Kidney (tissue), 14 donors: ENCODE data around the gene MPHOSPH8. TPM values are rescaled to one million over a fixed set of nuclear protein-coding genes. Genes with fewer than 3 reads are reported as not detected.

Experiments
- DNase-seq, 5 donors: peaks; one replicate each; pipeline ENCODE4 v3.0.0-alpha.2; 2013 to 2020
- FAIRE-seq: peaks from 2 replicates; lab custom pipeline; 2012; peaks lifted over from hg19 to GRCh38; lab: Jason Lieb, UNC
- H3K27ac ChIP-seq, 2 donors: one replicate each; pipeline ENCODE4 v1.7.0; 2013; ENCODE audit warnings: low read depth in 2 of 2, low read length in 2 of 2, inconsistent platforms in 1 of 2
- H3K27me3 ChIP-seq: one replicate; pipeline ENCODE4 v1.7.1; 2013; ENCODE audit warnings: low read length, inconsistent platforms; ENCODE audit not compliant: control insufficient read depth, insufficient read depth
- H3K36me3 ChIP-seq, 3 donors: one replicate each; pipeline versions ENCODE4 v1.7.0 to v1.7.1; 2013; ENCODE audit warnings: low read length in 3 of 3, control low read depth in 1 of 3, inconsistent platforms in 1 of 3; ENCODE audit not compliant: insufficient read depth in 3 of 3, control insufficient read depth in 2 of 3
- H3K4me1 ChIP-seq, 3 donors: one replicate each; pipeline versions ENCODE4 v1.7.0 to v1.7.1; 2013; ENCODE audit warnings: low read length in 3 of 3, inconsistent platforms in 1 of 3, low read depth in 1 of 3; ENCODE audit not compliant: control insufficient read depth in 2 of 3, insufficient read depth in 2 of 3
- H3K4me3 ChIP-seq, 3 donors: one replicate each; pipeline versions ENCODE4 v1.7.0 to v1.8.1; 2013; ENCODE audit warnings: low read length in 3 of 3, control low read depth in 1 of 3, inconsistent platforms in 1 of 3
- H3K9ac ChIP-seq, 3 donors: one replicate each; pipeline versions ENCODE4 v1.7.0 to v1.7.1; 2013; ENCODE audit warnings: low read length in 3 of 3, control low read depth in 1 of 3, inconsistent platforms in 1 of 3
- H3K9me3 ChIP-seq, 3 donors: one replicate each; pipeline versions ENCODE4 v1.7.0 to v1.7.1; 2013; ENCODE audit warnings: low read length in 3 of 3, control low read depth in 1 of 3, inconsistent platforms in 1 of 3; ENCODE audit not compliant: control insufficient read depth in 2 of 3, insufficient read depth in 1 of 3
- CTCF ChIP-seq: IDR thresholded peaks from 3 replicates; pipeline ENCODE4 v1.5.1; 2012; ENCODE audit warnings: mild to moderate bottlenecking, moderate library complexity, borderline replicate concordance; ENCODE audit not compliant: insufficient read depth; ENCODE audit errors: extremely low read depth
- intact Hi-C: fragments of 100-400 bp; cut with DNase I; formaldehyde crosslinking; loops from one replicate; pipeline ENCODE4 v1.11.1; 2022
- polyA plus RNA-seq: library from polyadenylated mRNA; stranded (reverse); fragments of 350-450 nt; fragmentation: Illumina TruSeq; extraction: RNeasy Lipid Tissue Mini Kit (QIAGEN cat#74804); gene quantifications from one replicate; pipeline ENCODE4 v1.2.3, GENCODE V29; 2014; ENCODE audit warnings: low read depth, low replicate concordance; ENCODE audit not compliant: insufficient read depth
- total RNA-seq: library from RNA; stranded (reverse); fragmentation: NEBNext Ultra II Directional; extraction: Animal tissue kit (Norgen Biotek cat#: 25700); gene quantifications from one replicate; pipeline ENCODE4 v1.2.1, GENCODE V29; 2021
- donor health status: control.
- donor health status: control.
- donor health status: control.
- donor health status: control.
- donor health status: control.
- donor health status: DM: yes; HTN: yes; CAD: no.
- donor health status: Normal renal cell carcinoma (clear cell type).

MPHOSPH8 gene
- total and polyA plus RNA-seq, 2 donors from 2014 or later: 23.1 to 35.6 TPM

GRCh38 chr13:19587635-19588300 lies 45.7 kb upstream of the MPHOSPH8 start:
- Histone ChIP-seq H3K27me3 (no peaks in the 10 kb centered on the region), H3K36me3 (no peaks in the 10 kb centered on the region), H3K9ac (no peak overlapping the region), H3K4me3 (no peak overlapping the region), H3K27ac (no peak overlapping the region), H3K4me1 (no peaks in the 10 kb centered on the region), H3K9me3 (peaks cover 0 to 3% (median 0%) of the 10 kb centered on the region in 3 donors)
- peak; percentile 51 for TF ChIP-seq CTCF
- FAIRE-seq: peak; percentile 80
- intact Hi-C loops: no loop called here
- DNase-seq: peak in 3 of 5 donors; percentile 35 to 68 (median 64)

GRCh38 chr13:19589312-19589711 lies 44.1 kb upstream of the MPHOSPH8 start:
- no peaks in the 10 kb centered on the region for H3K4me1 ChIP-seq
- no peak overlapping the region for H3K4me3 ChIP-seq
- intact Hi-C loops: no loop called here
- DNase-seq: no peak
- H3K36me3 ChIP-seq: no peaks in the 10 kb centered on the region
- H3K9ac ChIP-seq: no peak overlapping the region
- no peak for TF ChIP-seq CTCF
- no peak overlapping the region for H3K27ac ChIP-seq
- FAIRE-seq: no peak
- H3K9me3 ChIP-seq: no peaks in the 10 kb centered on the region
- no peaks in the 10 kb centered on the region for H3K27me3 ChIP-seq

- H3K4me3 ChIP-seq: no peak overlapping the region
- H3K9me3 ChIP-seq: no peaks in the 10 kb centered on the region
- no peaks in the 10 kb centered on the region for H3K36me3 ChIP-seq
- DNase-seq (no peak), FAIRE-seq (no peak)
- TF ChIP-seq CTCF: no peak
- no peaks in the 10 kb centered on the region for H3K4me1 ChIP-seq
- H3K27me3 ChIP-seq: no peaks in the 10 kb centered on the region
- no peak overlapping the region for H3K9ac ChIP-seq
- H3K27ac ChIP-seq: no peak overlapping the region
- intact Hi-C loops: no loop called here
Measured at GRCh38 chr13:19590423-19590822, 43.0 kb upstream of the MPHOSPH8 start.
